Stimulated activated naive B cell treated with anti-CD40 and anti-IgM and Interleukin-4, amounts not matched to agents 10 μg/mL and 1 μg/mL and 100 μg/mL, for 72 hours (primary cell): ENCODE data around the gene HEXD.

Experiments used
- ATAC-seq, 2 donors: fragments of 150-1000 bp; cut with Tn5 transposase; replicated peaks; 2 replicates each; pipeline ENCODE4 v1.10.0; 2021; ENCODE audit warnings: moderate library complexity in 1 of 2
- DNase-seq: peaks from one replicate; pipeline ENCODE4 v3.0.0; 2021
- H3K27ac Mint-ChIP-seq: one replicate; pipeline ENCODE4 v1.8.0; 2022; ENCODE audit warnings: mild to moderate bottlenecking, mixed read lengths
- H3K27me3 Mint-ChIP-seq, 2 donors: one replicate each; pipeline ENCODE4 v1.8.0; 2022; ENCODE audit warnings: mixed read lengths in 2 of 2
- H3K36me3 Mint-ChIP-seq, 2 donors: one replicate each; pipeline ENCODE4 v1.8.0; 2022; ENCODE audit warnings: mixed read lengths in 2 of 2, mild to moderate bottlenecking in 1 of 2
- H3K4me1 Mint-ChIP-seq, 2 donors: one replicate each; pipeline ENCODE4 v1.8.0; 2022; ENCODE audit warnings: mixed read lengths in 2 of 2, mild to moderate bottlenecking in 1 of 2
- H3K4me3 Mint-ChIP-seq, 2 donors: one replicate each; pipeline ENCODE4 v1.8.0; 2022; ENCODE audit warnings: mild to moderate bottlenecking in 2 of 2, mixed read lengths in 2 of 2, moderate library complexity in 1 of 2
- H3K9me3 Mint-ChIP-seq, 2 donors: one replicate each; pipeline ENCODE4 v1.8.0; 2022; ENCODE audit warnings: mixed read lengths in 2 of 2, mild to moderate bottlenecking in 1 of 2

Gene HEXD

DNA sequence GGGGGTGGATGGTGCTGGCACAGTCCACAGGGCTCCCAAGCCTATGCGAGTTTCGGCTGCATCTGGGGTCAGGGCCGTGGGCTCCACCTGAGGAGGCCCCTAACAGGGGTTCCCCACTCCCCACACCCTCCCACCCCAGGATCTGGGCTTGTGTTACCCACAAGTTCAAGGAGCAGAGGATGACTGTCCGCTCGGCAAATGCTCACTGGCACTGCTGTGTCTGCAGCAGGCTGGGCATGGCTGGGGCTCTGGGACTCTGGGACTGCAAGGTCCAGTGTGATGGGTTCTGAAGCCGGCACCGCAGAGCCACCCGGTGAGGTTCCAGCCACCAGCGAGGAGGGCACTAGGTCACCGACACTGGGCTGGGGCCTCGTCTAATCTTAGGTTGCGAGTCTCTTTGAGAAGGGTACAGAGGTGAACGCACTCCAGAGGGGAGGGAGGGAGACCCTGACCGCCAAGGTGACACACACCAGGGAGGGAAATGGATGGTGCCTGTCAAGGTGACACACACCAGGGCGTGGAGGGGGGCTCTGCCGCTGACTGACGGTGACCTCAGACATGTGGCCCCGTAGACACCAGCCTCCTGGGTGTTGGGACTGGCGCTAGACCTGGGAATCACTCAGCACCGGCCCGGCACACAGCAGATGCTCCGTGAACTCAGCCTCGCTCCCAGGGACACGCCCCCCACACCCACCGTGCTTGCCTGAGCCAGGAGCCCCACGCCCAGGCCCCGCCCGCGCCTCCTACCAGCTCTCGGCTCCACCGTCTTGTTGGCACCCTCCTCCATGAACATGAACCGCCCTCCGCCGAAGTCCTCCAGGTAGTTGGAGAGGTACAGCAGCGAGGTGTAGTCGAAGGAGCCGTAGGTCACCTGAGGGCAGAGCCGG is 20.5 kb upstream of the HEXD start:
- H3K4me1 Mint-ChIP-seq = peaks cover 11 to 17% of the 10 kb centered on the region in 2 donors
- H3K27ac Mint-ChIP-seq = no peak overlapping the region
- no peak overlapping the region for H3K4me3 Mint-ChIP-seq
- ATAC-seq (no peak), DNase-seq (no peak)
- H3K36me3 Mint-ChIP-seq = peaks cover 31 to 70% of the 10 kb centered on the region in 2 donors
- H3K9me3 Mint-ChIP-seq = no peaks in the 10 kb centered on the region
- H3K27me3 Mint-ChIP-seq = no peaks in the 10 kb centered on the region

DNA sequence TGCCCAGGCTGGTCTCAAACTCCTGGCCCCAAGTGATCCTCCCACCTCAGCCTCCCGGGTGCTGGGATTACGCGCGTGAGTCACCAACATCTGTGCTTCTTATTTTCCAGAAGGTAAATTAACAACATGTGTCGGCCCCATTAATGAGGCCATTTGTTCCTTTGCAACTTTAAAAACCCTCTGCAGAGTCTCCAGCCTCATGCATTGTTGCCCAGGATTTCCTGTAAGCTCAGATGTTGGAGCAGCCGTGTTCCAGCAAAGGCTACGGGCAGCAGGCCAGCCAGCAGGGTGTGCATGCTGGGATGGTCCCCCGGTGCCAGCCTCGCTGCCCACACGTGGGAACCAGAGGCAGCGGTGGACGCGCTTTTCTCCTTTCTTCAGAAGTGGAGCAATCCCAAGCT is 19.1 kb upstream of the HEXD start:
- ATAC-seq = no peak

DNA sequence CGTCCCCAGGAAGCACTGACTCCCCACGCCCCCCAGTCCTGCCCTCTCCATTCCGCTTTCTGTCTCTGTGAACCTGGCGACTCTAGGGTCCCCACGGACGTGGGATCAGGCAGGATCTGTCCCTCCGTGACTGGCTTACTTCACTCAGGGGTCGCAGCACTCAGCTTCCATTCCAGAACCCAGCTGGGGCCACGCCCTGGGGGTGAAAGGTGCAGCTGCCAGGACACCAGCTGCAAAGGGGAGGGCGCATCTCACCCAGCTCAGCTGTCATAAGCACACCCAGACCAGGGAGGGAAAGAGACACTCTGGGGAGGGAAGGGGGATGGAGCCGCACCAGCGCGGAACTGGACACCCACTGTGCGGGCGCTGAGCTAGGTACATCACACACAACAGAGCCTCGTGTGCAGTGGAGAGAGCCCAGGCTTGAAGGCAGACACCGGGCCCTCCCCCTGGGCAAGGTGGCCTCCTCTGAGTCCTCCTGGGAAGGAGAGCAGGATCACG is 18.5 kb upstream of the HEXD start:
- H3K4me3 Mint-ChIP-seq = no peak overlapping the region
- H3K9me3 Mint-ChIP-seq = no peaks in the 10 kb centered on the region
- no peak overlapping the region for H3K27ac Mint-ChIP-seq
- H3K27me3 Mint-ChIP-seq = no peaks in the 10 kb centered on the region
- H3K36me3 Mint-ChIP-seq = peaks cover 31 to 63% of the 10 kb centered on the region in 2 donors
- H3K4me1 Mint-ChIP-seq = peaks cover 13 to 21% of the 10 kb centered on the region in 2 donors
- no peak for DNase-seq
- ATAC-seq = no peak

More for the DNA sequence above, 19.1 kb upstream of the HEXD start:
- Mint-ChIP-seq H3K27me3 (no peaks in the 10 kb centered on the region), H3K4me1 (peaks cover 13 to 21% of the 10 kb centered on the region in 2 donors), H3K9me3 (no peaks in the 10 kb centered on the region), H3K27ac (no peak overlapping the region), H3K36me3 (peaks cover 31 to 69% of the 10 kb centered on the region in 2 donors), H3K4me3 (no peak overlapping the region)
- DNase-seq = no peak

DNA sequence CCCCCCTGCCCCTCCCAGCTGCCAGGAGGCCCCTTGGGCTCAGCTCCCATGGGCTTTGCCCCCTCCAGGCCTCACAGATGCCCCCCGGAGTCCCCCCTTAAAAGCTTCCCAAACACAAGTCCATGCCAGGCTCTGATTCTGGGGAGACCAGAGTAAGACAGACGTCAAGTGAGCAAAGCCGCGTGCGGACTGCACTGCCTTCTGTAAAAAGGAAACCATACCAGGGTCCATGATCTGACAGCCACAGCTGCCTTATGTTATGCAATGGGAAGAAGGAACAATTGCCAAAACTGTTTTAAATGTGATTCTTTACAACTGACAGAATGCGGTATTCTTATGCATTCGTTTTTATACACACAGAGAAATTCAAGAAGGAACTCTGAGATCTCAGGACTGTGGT is 17.9 kb upstream of the HEXD start:
- no peaks in the 10 kb centered on the region for H3K27me3 Mint-ChIP-seq
- H3K9me3 Mint-ChIP-seq = no peaks in the 10 kb centered on the region
- ATAC-seq = no peak
- no peak for DNase-seq
- peaks cover 28 to 61% of the 10 kb centered on the region in 2 donors for H3K36me3 Mint-ChIP-seq
- H3K4me3 Mint-ChIP-seq = no peak overlapping the region
- no peak overlapping the region for H3K27ac Mint-ChIP-seq
- peaks cover 13 to 21% of the 10 kb centered on the region in 2 donors for H3K4me1 Mint-ChIP-seq

DNA sequence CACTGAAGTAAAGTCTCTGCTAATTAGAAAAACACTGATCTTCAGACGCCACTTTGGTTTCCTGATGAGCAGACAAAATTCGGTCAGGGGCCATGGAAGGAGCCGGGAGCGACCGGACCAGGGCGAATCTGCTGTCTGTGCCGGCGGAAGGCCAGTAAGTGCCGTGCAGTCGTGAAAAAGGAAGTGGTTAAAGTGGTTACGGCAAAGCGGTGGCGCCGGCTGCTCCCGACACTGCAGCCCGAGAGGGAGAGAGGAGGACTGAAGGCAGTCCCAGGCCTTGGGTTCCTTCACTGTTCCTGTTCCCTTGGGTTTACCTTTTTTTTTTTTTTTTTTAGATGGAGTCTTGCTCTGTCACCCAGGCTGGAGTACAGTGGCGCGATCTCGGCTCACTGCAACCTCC is 17.3 kb upstream of the HEXD start:
- Mint-ChIP-seq H3K4me1 (peaks cover 12 to 21% of the 10 kb centered on the region in 2 donors), H3K9me3 (no peaks in the 10 kb centered on the region), H3K27me3 (no peaks in the 10 kb centered on the region), H3K36me3 (peaks cover 28 to 60% of the 10 kb centered on the region in 2 donors), H3K27ac (peak overlapping the region; percentile 95), H3K4me3 (peak overlapping the region; percentile 75 to 85)
- peak; percentile 43 for DNase-seq
- ATAC-seq = peak; percentile 88 to 90

DNA sequence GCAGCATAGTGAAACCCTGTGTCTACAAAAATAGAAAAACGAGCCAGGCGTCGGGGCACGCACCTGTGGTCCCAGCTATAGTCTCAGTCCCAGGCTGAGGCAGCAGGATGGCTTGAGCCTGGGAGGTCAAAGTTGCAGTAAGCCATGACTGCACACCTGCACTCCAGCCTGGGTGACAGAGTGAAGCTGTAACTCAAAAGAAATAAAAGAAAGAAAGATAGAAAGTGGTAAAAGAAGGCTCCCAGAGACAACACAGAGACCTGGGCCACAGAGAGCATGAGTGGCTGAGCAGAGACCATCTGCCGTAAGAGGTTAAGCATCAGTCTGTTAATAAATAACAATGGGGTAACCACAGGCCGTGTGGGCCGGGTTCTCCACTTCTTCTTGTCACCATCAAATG is 15.3 kb upstream of the HEXD start:
- ATAC-seq (peak; percentile 57 to 73), DNase-seq (no peak)
- no peaks in the 10 kb centered on the region for H3K9me3 Mint-ChIP-seq
- peaks cover 30 to 59% of the 10 kb centered on the region in 2 donors for H3K36me3 Mint-ChIP-seq
- H3K27me3 Mint-ChIP-seq = no peaks in the 10 kb centered on the region
- peaks cover 13 to 29% of the 10 kb centered on the region in 2 donors for H3K4me1 Mint-ChIP-seq
- H3K27ac Mint-ChIP-seq = peak overlapping the region; percentile 51
- no peak overlapping the region for H3K4me3 Mint-ChIP-seq

DNA sequence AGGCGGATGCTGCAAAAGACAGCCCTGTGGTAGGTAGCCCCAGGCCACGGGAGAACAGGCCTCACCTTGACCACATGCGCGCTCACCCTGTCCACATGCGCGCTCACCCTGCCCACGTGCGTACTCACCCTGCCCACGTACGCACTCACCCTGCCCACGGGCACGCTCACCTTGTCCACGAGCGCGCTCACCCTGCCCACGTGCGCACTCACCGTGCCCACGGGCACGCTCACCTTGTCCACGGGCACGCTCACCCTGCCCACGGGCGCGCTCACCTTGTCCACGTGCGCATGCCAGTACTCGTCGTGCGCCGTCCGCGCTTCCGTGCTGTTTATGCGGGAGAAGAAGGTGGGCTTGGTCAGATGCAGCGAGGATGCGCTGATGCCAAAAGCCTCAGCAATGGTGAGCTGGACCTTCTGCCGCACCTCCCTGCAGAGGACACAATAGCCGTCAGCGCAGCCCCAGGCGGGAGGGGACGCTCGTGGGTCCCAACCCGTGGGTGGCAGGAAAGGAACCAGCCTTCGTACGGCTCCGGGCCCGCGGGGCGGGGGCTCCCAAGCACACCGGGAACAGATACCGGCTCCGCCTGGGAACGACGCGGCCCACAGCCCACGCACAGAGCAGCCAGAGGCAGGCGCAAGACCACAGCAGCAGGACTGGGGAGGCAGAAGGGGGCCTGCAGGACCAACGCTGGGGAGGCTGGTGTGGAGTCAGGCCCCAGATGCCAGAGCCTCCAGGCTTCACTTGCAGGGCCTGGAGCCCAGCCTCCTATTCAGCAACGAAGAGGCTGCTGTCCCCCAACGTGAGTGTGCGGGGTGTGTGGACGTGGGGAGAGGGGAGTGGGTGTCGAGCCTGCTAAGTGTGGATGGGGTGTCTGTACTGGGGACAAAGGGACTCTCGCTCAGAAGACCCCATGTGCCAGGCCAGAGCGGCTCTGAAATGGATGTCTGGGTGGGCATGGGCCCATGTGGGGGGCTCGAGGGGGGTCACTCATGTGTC is 14.2 kb upstream of the HEXD start:
- peaks cover 32 to 63% of the 10 kb centered on the region in 2 donors for H3K36me3 Mint-ChIP-seq
- H3K27me3 Mint-ChIP-seq = no peaks in the 10 kb centered on the region
- H3K27ac Mint-ChIP-seq = peak overlapping the region; percentile 69
- no peak overlapping the region for H3K4me3 Mint-ChIP-seq
- H3K4me1 Mint-ChIP-seq = peaks cover 16 to 39% of the 10 kb centered on the region in 2 donors
- H3K9me3 Mint-ChIP-seq = no peaks in the 10 kb centered on the region
- ATAC-seq (no peak), DNase-seq (no peak)

DNA sequence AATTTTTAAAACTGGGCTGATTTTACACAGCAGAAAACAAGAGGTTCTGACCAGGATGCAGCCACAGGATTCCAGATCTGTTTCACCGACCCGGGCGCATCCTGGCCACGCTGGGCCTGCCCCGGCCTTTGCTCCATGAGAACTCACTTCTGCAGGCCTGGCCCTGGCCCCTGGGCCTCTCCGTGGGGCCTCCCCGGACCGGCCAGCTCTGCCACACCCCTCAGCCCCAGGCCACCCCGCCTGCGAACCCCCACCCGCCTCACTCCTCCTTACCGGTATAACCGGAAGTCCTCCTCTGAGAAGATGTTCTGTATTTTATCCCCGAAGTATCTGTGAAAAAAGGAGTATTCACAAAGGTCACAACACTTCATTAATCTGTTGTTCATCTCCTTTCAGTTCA is 13.1 kb upstream of the HEXD start:
- Mint-ChIP-seq H3K9me3 (no peaks in the 10 kb centered on the region), H3K4me3 (no peak overlapping the region), H3K27me3 (no peaks in the 10 kb centered on the region), H3K36me3 (peaks cover 36 to 64% of the 10 kb centered on the region in 2 donors), H3K27ac (no peak overlapping the region), H3K4me1 (peaks cover 16 to 39% of the 10 kb centered on the region in 2 donors)
- ATAC-seq (no peak), DNase-seq (no peak)

DNA sequence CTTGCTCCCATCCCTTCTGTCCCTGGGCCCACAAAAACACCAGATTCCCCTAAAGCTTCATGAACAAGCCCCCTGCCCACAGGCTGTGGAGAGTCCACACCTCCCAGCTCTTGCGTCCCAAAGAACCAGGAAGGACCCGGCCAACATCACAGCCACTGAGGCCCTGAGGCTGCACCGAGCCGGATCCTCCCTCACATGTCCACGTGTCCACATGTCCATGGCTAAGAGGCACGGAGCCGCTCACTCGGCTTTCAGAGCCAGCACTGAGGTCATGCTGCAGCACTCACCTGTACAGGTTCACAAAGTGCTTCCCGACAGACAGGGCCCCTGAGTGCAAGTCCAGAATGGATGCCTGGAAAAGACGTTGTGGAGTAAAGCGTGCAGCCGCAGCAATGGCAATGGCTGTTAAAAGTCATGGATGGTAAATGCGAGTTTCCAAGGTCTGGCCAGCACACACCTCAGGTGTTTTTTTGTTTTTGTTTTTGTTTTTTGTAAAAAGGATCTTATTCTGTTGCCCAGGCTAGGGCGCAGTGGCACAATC is 11.9 kb upstream of the HEXD start:
- ATAC-seq (no peak), DNase-seq (no peak)
- H3K9me3 Mint-ChIP-seq = no peaks in the 10 kb centered on the region
- H3K27me3 Mint-ChIP-seq = no peaks in the 10 kb centered on the region
- no peak overlapping the region for H3K4me3 Mint-ChIP-seq
- H3K4me1 Mint-ChIP-seq = peaks cover 12 to 27% of the 10 kb centered on the region in 2 donors
- H3K36me3 Mint-ChIP-seq = peaks cover 32 to 57% of the 10 kb centered on the region in 2 donors
- no peak overlapping the region for H3K27ac Mint-ChIP-seq

DNA sequence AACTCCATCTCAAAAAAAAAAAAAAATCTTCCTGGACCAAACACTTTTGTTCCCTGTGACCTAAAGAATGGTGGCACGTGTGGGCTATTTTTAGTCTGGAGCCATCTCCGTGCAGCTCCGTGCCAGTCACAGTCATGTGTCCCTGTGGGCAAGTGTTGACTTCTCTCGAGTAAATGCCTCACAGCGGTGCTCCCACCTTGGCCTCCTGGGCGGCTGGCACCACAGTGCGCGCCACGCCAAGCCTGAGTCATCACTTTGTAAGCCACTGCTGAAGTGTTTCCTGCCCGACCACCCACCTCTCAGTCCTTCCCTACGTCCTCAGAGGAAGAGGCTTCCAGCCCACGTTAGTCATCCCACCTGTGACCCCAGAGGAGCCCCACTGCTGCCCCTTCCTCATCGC is 10.9 kb upstream of the HEXD start:
- Mint-ChIP-seq H3K36me3 (peaks cover 32 to 55% of the 10 kb centered on the region in 2 donors), H3K9me3 (no peaks in the 10 kb centered on the region), H3K27ac (no peak overlapping the region), H3K4me1 (peaks cover 12 to 29% of the 10 kb centered on the region in 2 donors), H3K27me3 (no peaks in the 10 kb centered on the region), H3K4me3 (no peak overlapping the region)
- no peak for DNase-seq
- ATAC-seq = no peak

DNA sequence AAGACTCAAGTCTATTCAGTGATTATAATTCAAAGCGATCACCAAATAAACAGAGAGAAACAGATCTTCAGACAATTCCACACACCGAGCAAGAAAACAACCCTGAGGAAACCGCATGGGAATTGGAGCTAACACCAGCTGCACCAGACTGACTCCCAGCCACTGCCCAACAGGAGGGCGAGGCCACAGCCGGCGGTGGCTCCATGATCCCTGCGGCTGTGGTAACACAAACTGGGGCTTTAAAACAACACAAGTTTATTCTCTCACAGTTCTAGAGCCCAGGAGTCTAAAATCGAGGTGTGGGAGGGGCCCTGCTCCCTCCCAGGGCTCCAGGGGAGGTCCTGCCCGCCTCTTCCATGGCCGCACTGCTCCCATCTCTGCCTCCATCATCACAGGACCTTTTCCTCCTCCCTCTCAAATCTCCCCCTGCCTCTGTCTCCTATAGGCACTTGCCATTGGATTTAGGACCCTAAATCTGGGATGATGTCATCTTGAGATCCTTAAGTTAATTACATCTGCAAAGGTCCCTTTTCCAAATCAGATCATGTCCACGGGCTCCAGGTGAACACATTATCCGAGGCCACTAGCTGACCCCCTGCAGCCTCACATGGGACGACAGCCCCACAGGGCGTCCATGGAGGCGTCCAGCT is 9.7 kb upstream of the HEXD start:
- Mint-ChIP-seq H3K27me3 (no peaks in the 10 kb centered on the region), H3K36me3 (peaks cover 35 to 50% of the 10 kb centered on the region in 2 donors), H3K27ac (no peak overlapping the region), H3K4me3 (no peak overlapping the region), H3K9me3 (no peaks in the 10 kb centered on the region), H3K4me1 (peaks cover 20 to 30% of the 10 kb centered on the region in 2 donors)
- DNase-seq (no peak), ATAC-seq (no peak)

DNA sequence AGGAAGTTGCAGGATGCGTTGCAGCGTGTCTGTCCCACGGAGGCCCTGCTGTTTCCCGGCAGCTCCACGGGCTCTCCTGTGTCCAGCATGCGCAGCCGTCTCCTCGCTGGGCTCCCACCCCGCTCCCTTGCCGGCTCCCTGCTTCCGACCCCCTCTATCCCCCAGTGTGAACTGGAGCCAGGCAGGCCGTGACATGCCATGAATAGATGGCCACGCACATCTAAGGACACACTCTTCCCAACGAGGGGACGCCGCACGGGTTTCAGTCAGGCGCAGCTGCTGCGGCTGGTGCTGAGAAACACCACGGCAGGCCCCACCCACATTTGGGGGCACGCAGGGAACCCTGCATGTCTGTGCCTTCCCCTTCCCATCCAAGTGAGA is 9.2 kb upstream of the HEXD start:
- no peaks in the 10 kb centered on the region for H3K9me3 Mint-ChIP-seq
- DNase-seq (no peak), ATAC-seq (no peak)
- H3K27me3 Mint-ChIP-seq = no peaks in the 10 kb centered on the region
- H3K36me3 Mint-ChIP-seq = peaks cover 33 to 46% of the 10 kb centered on the region in 2 donors
- H3K27ac Mint-ChIP-seq = no peak overlapping the region
- H3K4me3 Mint-ChIP-seq = no peak overlapping the region
- peaks cover 20 to 30% of the 10 kb centered on the region in 2 donors for H3K4me1 Mint-ChIP-seq

DNA sequence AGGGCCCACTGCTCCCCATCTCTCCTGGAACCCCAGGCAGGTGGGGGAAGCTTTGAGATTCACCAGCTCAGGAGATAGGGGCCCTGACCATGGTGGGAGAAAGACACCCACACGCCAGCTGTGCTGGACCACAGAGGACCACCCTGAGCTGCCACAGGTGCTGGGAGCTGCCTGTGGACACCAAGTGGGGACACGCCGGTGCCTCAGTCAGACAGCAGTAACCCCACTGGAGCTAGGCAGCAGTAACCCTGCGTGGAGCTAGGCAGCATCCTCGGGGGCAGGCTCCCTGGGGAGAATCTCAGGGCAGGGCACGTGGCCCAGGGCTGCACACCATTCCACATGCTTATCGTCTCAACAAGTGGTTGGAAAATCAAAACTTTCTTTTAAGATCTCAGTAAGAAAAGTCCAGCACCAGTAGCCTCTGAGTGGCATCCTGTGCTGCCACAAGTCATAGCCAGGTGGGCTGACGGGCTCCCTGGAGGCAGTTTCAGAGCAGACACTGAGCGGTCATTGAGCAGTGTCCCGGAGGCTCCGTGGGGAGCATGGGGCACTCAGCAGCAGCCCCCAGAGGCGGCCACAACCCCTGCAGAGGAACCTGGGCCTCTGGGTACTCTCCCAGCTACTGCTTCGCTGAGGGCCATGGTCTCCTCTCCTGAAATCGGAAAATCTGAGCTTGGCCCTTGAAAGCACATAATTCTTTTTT is 8.0 kb upstream of the HEXD start:
- Mint-ChIP-seq H3K27me3 (no peaks in the 10 kb centered on the region), H3K4me1 (peaks cover 25 to 42% of the 10 kb centered on the region in 2 donors), H3K27ac (no peak overlapping the region), H3K36me3 (peaks cover 35 to 54% of the 10 kb centered on the region in 2 donors), H3K9me3 (no peaks in the 10 kb centered on the region), H3K4me3 (no peak overlapping the region)
- ATAC-seq (no peak), DNase-seq (no peak)
